HEK293 (cell line): ENCODE data around the gene TRMT44.
"Not testable (repeated sequence)": the region's sequence is repeated elsewhere in the genome, so short reads cannot be mapped to it uniquely, and the experiment has no call there.

Experiments used
- CTCF ChIA-PET: fragments of 350-600 bp; formaldehyde crosslinking; extraction: SDS; loops from one replicate; lab custom pipeline; 2021; ENCODE audit warnings: antibody characterized with exemption; lab: Yijun Ruan, JAX
- POLR2A ChIA-PET: fragments of 300-600 bp; formaldehyde crosslinking; extraction: SDS; loops from one replicate; lab custom pipeline; 2020; ENCODE audit warnings: antibody characterized with exemption, inconsistent platforms; lab: Yijun Ruan, JAX
- H3K27ac ChIP-seq: fragments of 200-500 bp; sonication (Bioruptor generic); 2 replicates; pipeline ENCODE4 v1.5.1; 2014; ENCODE audit warnings: low read depth, low read length, control low read depth, inconsistent platforms; ENCODE audit errors: extremely low read depth
- H3K36me3 ChIP-seq, 2 experiments: fragments of 200-500 bp in 1 of 2; sonication (Bioruptor generic) in 1 of 2; 1 replicate in 1 of 2; 2 replicates in 1 of 2; pipeline ENCODE4 v1.5.1; 2014 to 2017; ENCODE audit warnings: inconsistent platforms in 2 of 2, low read length in 2 of 2; ENCODE audit not compliant: control insufficient read depth in 2 of 2, insufficient read depth in 1 of 2
- H3K4me1 ChIP-seq: fragments of 200-500 bp; sonication (Bioruptor generic); 2 replicates; pipeline ENCODE4 v1.5.1; 2014; ENCODE audit warnings: mild to moderate bottlenecking, low read length, inconsistent platforms; ENCODE audit not compliant: control insufficient read depth, insufficient read depth
- H3K4me3 ChIP-seq: 2 replicates; pipeline ENCODE4 v1.5.1; 2011; ENCODE audit warnings: low read depth, mild to moderate bottlenecking, control low read depth, low read length, moderate library complexity
- H3K9me3 ChIP-seq: fragments of 200-500 bp; sonication (Bioruptor generic); 2 replicates; pipeline ENCODE4 v1.5.1; 2014; ENCODE audit warnings: low read depth, low read length, inconsistent platforms; ENCODE audit not compliant: control insufficient read depth, insufficient read depth
- EGR2 ChIP-seq: fragments of 450-650 bp; formaldehyde crosslinking; IDR thresholded peaks from 2 replicates; pipeline ENCODE4 v1.5.1; 2016; ENCODE audit warnings: low read depth, missing biosample characterization, missing genetic modification characterization
- FEZF1 ChIP-seq: fragments of 450-650 bp; formaldehyde crosslinking; IDR thresholded peaks from 2 replicates; pipeline ENCODE4 v1.5.1; 2016; ENCODE audit warnings: missing biosample characterization, missing genetic modification characterization
- GFI1B ChIP-seq: fragments of 450-650 bp; formaldehyde crosslinking; IDR thresholded peaks from 2 replicates; pipeline ENCODE4 v1.5.1; 2016; ENCODE audit warnings: missing biosample characterization, missing genetic modification characterization
- GLI2 ChIP-seq: fragments of 450-650 bp; formaldehyde crosslinking; IDR thresholded peaks from 2 replicates; pipeline ENCODE4; 2017; ENCODE audit warnings: missing biosample characterization, missing genetic modification characterization, low read depth, borderline replicate concordance
- GLIS2 ChIP-seq: fragments of 450-650 bp; formaldehyde crosslinking; IDR thresholded peaks from 2 replicates; pipeline ENCODE4 v1.5.1; 2016; ENCODE audit warnings: missing biosample characterization, missing genetic modification characterization
- TRIM28 ChIP-seq: IDR thresholded peaks from 2 replicates; pipeline ENCODE4 v1.6.1; 2011; ENCODE audit warnings: low read length, control low read depth, borderline replicate concordance
- ZBTB48 ChIP-seq: fragments of 450-650 bp; formaldehyde crosslinking; IDR thresholded peaks from 2 replicates; pipeline ENCODE4 v1.5.1; 2016; ENCODE audit warnings: missing biosample characterization, missing genetic modification characterization
- ZFHX2 ChIP-seq: fragments of 450-650 bp; formaldehyde crosslinking; conservative IDR thresholded peaks from 2 replicates; pipeline ENCODE4 v1.5.1; 2016; ENCODE audit warnings: missing biosample characterization, missing genetic modification characterization
- ZFP41 ChIP-seq: fragments of 450-650 bp; formaldehyde crosslinking; IDR thresholded peaks from 2 replicates; pipeline ENCODE4 v1.5.1; 2016; ENCODE audit warnings: missing biosample characterization, missing genetic modification characterization, borderline replicate concordance
- ZNF114 ChIP-seq: fragments of 450-650 bp; formaldehyde crosslinking; IDR thresholded peaks from 2 replicates; pipeline ENCODE4 v1.5.0; 2017; ENCODE audit warnings: missing biosample characterization, missing genetic modification characterization
- ZNF121 ChIP-seq: fragments of 450-650 bp; formaldehyde crosslinking; IDR thresholded peaks from 2 replicates; pipeline ENCODE4 v1.5.1; 2016; ENCODE audit warnings: missing biosample characterization, missing genetic modification characterization
- ZNF132 ChIP-seq: fragments of 450-650 bp; formaldehyde crosslinking; IDR thresholded peaks from 2 replicates; pipeline ENCODE4 v1.5.1; 2017; ENCODE audit warnings: missing biosample characterization, missing genetic modification characterization, borderline replicate concordance
- ZNF133 ChIP-seq: fragments of 450-650 bp; formaldehyde crosslinking; IDR thresholded peaks from 2 replicates; pipeline ENCODE4 v1.5.1; 2016; ENCODE audit warnings: missing biosample characterization, missing genetic modification characterization
- ZNF16 ChIP-seq: fragments of 450-650 bp; formaldehyde crosslinking; IDR thresholded peaks from 2 replicates; pipeline ENCODE4 v1.5.1; 2016; ENCODE audit warnings: low read depth, missing biosample characterization, missing genetic modification characterization
- ZNF2 ChIP-seq: fragments of 450-650 bp; formaldehyde crosslinking; IDR thresholded peaks from 2 replicates; pipeline ENCODE4 v1.5.1; 2016; ENCODE audit warnings: missing biosample characterization, missing genetic modification characterization
- ZNF221 ChIP-seq: fragments of 450-650 bp; formaldehyde crosslinking; IDR thresholded peaks from 2 replicates; pipeline ENCODE4 v1.5.1; 2017; ENCODE audit warnings: missing biosample characterization, missing genetic modification characterization, borderline replicate concordance
- ZNF433 ChIP-seq: fragments of 450-650 bp; formaldehyde crosslinking; IDR thresholded peaks from 2 replicates; pipeline ENCODE4 v1.5.1; 2016; ENCODE audit warnings: missing biosample characterization, missing genetic modification characterization, low read depth
- ZNF544 ChIP-seq: fragments of 450-650 bp; formaldehyde crosslinking; IDR thresholded peaks from 2 replicates; pipeline ENCODE4 v1.5.0; 2017; ENCODE audit warnings: missing biosample characterization, missing genetic modification characterization
- ZNF600 ChIP-seq: fragments of 450-650 bp; formaldehyde crosslinking; IDR thresholded peaks from 2 replicates; pipeline ENCODE4 v1.5.1; 2016; ENCODE audit warnings: missing biosample characterization, missing genetic modification characterization
- ZSCAN23 ChIP-seq: fragments of 450-650 bp; formaldehyde crosslinking; IDR thresholded peaks from 2 replicates; pipeline ENCODE4 v1.5.1; 2016; ENCODE audit warnings: missing biosample characterization, missing genetic modification characterization
- TF ChIP-seq, protein P1 (sequence below): fragments of 450-650 bp; formaldehyde crosslinking; IDR thresholded peaks from 2 replicates; pipeline ENCODE4 v1.5.1; 2016; ENCODE audit warnings: missing biosample characterization, missing genetic modification characterization
- TF ChIP-seq, protein P2 (sequence below): fragments of 450-650 bp; formaldehyde crosslinking; IDR thresholded peaks from 2 replicates; pipeline ENCODE4 v1.5.1; 2016; ENCODE audit warnings: missing biosample characterization, missing genetic modification characterization
- TF ChIP-seq, protein P3 (sequence below): fragments of 450-650 bp; formaldehyde crosslinking; IDR thresholded peaks from 2 replicates; pipeline ENCODE4 v1.5.1; 2016; ENCODE audit warnings: missing biosample characterization, missing genetic modification characterization, borderline replicate concordance

The TRMT44 gene

DNA sequence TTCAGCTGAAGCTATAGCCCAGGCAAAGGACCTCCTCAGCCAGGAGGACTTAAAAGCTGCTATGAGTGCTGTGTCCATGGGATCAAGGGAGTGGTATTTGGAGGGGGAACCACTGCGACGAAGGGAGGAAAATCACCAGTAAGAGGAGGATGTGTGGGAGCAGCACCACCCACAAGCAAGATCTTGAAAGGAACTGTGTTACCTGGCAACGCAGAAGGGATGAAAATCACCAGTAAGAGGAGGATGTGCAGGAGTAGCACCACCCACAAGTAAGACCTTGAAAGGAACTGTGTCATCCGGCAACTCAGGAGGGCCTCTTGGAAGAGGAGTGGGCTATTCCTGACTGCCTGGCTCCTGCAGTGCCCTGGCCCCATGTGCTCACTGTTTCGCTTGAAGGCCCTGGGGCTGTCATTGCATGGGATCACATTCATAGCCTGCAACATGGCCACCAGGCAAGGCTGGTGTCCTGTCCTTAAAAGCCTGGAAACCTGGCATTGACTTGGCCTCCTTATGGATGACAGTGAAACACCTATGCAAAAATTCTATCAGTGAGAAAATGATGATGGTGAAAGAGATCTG is 48.3 kb downstream of the TRMT44 start:
- ChIA-PET CTCF (interaction anchor here (0.9 kb wide), 1 partner anchor 20 kb away, joined by 6 read pairs; no protein-coding TSS in a partner anchor), POLR2A (no interaction called here)
- Histone ChIP-seq H3K36me3 (no peaks in the 10 kb centered on the region), H3K9me3 (no peaks in the 10 kb centered on the region), H3K4me1 (no peaks in the 10 kb centered on the region), H3K27ac (no peak overlapping the region), H3K4me3 (no peak overlapping the region)
- TF ChIP-seq EGR2 (tag by site-specific recombination) = peak; percentile 79
- TF ChIP-seq ZBTB48 (tag by site-specific recombination) = no peak
- TF ChIP-seq, protein P1, sequence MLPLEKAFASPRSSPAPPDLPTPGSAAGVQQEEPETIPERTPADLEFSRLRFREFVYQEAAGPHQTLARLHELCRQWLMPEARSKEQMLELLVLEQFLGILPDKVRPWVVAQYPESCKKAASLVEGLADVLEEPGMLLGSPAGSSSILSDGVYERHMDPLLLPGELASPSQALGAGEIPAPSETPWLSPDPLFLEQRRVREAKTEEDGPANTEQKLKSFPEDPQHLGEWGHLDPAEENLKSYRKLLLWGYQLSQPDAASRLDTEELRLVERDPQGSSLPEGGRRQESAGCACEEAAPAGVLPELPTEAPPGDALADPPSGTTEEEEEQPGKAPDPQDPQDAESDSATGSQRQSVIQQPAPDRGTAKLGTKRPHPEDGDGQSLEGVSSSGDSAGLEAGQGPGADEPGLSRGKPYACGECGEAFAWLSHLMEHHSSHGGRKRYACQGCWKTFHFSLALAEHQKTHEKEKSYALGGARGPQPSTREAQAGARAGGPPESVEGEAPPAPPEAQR (tag by site-specific recombination) = no peak
- TF ChIP-seq ZNF132 = no peak
- TF ChIP-seq ZFP41 (tag by site-specific recombination) = no peak
- TF ChIP-seq ZFHX2 (tag by site-specific recombination) = peak; percentile 77

DNA sequence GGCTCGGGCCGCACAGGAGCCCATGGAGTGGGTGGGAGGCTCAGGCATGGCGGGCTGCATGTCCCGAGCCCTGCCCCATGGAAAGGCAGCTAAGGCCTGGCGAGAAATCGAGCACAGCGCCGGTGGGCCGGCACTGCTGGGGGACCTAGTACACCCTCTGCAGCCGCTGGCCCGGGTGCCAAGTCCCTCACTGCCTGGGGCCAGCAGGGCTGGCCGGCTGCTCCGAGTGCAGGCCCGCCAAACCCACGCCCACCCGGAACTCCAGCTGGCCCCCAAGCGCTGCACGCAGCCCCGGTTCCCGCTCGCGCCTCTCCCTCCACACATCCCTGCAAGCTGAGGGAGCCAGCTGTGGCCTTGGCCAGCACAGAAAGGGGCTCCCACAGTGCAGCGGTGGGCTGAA is 50.9 kb downstream of the TRMT44 start:
- H3K4me3 ChIP-seq, POLR2A ChIA-PET, H3K4me1 ChIP-seq, H3K36me3 ChIP-seq, H3K27ac ChIP-seq, H3K9me3 ChIP-seq: not testable (repeated sequence)
- CTCF ChIA-PET = interaction anchor here (0.7 kb wide), 1 partner anchor 26 kb away, joined by 3 read pairs; no protein-coding TSS in a partner anchor

DNA sequence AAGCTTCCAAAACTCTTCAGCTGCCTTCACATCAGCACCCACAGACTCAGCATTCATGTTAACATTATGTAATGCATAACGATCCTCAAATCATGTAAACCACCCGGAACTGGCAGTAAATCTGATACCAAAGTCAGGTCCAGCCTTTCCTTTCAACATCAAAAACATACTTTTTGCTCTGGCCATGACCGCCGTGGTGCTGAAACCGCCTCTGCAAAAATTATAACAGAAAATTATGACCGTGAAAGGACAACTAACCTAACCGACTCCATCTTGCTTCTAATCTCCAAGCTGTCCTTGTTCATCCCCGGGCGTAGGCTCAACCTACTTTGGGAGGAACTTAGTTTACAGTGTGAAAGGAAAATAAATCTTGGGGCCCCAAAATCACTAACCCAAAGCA is 51.6 kb downstream of the TRMT44 start:
- no peak overlapping the region for H3K27ac ChIP-seq
- H3K9me3 ChIP-seq = no peaks in the 10 kb centered on the region
- no peaks in the 10 kb centered on the region for H3K4me1 ChIP-seq
- H3K36me3 ChIP-seq = no peaks in the 10 kb centered on the region
- ChIA-PET POLR2A (no interaction called here), CTCF (interaction anchor here (0.8 kb wide), 1 partner anchor 25 kb away, joined by 4 read pairs; no protein-coding TSS in a partner anchor)
- TF ChIP-seq ZSCAN23 (tag by site-specific recombination) (no peak), ZNF600 (tag by site-specific recombination) (no peak), ZNF114 (tag by site-specific recombination) (no peak), ZNF544 (tag by site-specific recombination) (no peak), ZNF121 (tag by site-specific recombination) (no peak), GFI1B (no peak), ZNF433 (tag by site-specific recombination) (no peak), FEZF1 (no peak), ZNF16 (no peak), GLI2 (tag by site-specific recombination) (no peak), ZNF2 (tag by site-specific recombination) (no peak), ZNF221 (tag by site-specific recombination) (no peak), TRIM28 (no peak), ZNF133 (tag by site-specific recombination) (no peak), GLIS2 (no peak)
- TF ChIP-seq, protein P2, sequence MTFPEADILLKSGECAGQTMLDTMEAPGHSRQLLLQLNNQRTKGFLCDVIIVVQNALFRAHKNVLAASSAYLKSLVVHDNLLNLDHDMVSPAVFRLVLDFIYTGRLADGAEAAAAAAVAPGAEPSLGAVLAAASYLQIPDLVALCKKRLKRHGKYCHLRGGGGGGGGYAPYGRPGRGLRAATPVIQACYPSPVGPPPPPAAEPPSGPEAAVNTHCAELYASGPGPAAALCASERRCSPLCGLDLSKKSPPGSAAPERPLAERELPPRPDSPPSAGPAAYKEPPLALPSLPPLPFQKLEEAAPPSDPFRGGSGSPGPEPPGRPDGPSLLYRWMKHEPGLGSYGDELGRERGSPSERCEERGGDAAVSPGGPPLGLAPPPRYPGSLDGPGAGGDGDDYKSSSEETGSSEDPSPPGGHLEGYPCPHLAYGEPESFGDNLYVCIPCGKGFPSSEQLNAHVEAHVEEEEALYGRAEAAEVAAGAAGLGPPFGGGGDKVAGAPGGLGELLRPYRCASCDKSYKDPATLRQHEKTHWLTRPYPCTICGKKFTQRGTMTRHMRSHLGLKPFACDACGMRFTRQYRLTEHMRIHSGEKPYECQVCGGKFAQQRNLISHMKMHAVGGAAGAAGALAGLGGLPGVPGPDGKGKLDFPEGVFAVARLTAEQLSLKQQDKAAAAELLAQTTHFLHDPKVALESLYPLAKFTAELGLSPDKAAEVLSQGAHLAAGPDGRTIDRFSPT (tag by site-specific recombination) = no peak
- TF ChIP-seq, protein P3, sequence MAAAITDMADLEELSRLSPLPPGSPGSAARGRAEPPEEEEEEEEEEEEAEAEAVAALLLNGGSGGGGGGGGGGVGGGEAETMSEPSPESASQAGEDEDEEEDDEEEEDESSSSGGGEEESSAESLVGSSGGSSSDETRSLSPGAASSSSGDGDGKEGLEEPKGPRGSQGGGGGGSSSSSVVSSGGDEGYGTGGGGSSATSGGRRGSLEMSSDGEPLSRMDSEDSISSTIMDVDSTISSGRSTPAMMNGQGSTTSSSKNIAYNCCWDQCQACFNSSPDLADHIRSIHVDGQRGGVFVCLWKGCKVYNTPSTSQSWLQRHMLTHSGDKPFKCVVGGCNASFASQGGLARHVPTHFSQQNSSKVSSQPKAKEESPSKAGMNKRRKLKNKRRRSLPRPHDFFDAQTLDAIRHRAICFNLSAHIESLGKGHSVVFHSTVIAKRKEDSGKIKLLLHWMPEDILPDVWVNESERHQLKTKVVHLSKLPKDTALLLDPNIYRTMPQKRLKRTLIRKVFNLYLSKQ (tag by site-specific recombination) = no peak
- TF ChIP-seq, all 188 proteins: peak for 0
- H3K4me3 ChIP-seq = no peak overlapping the region
